Measurements from ENCODE around the gene TRPV3. TPM values are rescaled to one million over a fixed set of nuclear protein-coding genes. Genes with fewer than 3 reads are reported as not detected.

The TRPV3 gene
- total RNA-seq, 4 donors from 2014 or later: 5.0 to 39.1 (median 16.5) TPM

DNA sequence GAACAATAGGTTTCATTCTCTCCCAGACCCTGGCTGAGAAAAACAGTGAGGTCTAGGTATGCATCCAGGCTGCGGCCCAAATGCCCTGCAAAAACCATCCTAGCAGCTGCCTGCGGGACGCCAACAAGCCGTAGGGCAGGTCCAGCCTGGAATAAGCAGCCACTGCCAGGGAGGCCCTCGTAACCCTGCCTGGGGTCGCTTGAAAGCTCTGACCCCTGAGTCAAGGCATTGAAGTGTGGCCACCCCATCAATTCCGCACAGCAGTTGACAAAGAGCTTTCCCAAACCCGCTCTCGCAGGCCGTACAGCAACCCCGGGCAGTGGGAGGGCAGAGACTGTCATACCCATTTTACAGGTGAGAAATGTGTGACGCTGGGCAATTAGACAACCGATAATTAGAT, 40.5 kb upstream of the TRPV3 start:
- no peak overlapping the region for H3K27ac ChIP-seq
- no peak for DNase-seq

DNA sequence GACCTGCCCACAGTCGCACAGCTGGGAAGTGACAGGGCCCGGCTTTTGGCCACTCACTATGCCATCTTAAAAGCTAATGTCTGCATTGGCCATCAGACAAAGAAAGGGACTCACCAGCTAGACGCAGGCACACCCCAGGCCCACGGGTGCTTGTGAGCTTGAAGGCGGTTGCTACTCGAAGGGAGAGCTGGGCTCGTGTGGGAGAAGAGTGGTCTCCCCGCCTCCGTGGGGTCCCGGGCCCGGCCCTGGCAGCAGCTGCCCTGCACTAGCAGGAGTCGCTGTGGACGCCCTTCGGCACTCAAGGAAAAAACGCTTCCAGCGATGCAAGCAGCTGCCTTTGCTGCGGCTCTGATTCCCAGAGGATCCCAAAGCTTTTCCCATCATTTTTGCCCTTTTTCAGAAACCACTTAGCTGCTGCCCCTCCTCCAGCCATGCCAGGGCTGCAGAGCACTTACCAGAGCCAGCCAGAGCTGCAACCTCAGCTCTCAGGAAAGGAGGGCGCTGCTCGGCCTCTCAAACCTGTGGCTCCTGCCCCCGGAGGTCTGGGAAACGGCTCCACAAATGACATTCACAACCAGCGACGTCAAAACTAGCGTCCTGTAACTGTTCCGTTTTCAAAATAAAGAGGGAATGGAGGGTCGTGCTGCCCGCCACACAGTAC, 39.3 kb upstream of the TRPV3 start:
- H3K36me3 ChIP-seq: peaks cover 0 to 9% (median 0%) of the 10 kb centered on the region in 3 donors
- no peak for DNase-seq

More for the DNA sequence above, 40.5 kb upstream of the TRPV3 start:
- peaks cover 0 to 3% (median 0%) of the 10 kb centered on the region in 3 donors for H3K36me3 ChIP-seq
- no peaks in the 10 kb centered on the region for H3K9me3 ChIP-seq
- TF ChIP-seq POLR2A (IDR thresholded peaks at IDR 0.05): no peak
- TF ChIP-seq, protein P1, sequence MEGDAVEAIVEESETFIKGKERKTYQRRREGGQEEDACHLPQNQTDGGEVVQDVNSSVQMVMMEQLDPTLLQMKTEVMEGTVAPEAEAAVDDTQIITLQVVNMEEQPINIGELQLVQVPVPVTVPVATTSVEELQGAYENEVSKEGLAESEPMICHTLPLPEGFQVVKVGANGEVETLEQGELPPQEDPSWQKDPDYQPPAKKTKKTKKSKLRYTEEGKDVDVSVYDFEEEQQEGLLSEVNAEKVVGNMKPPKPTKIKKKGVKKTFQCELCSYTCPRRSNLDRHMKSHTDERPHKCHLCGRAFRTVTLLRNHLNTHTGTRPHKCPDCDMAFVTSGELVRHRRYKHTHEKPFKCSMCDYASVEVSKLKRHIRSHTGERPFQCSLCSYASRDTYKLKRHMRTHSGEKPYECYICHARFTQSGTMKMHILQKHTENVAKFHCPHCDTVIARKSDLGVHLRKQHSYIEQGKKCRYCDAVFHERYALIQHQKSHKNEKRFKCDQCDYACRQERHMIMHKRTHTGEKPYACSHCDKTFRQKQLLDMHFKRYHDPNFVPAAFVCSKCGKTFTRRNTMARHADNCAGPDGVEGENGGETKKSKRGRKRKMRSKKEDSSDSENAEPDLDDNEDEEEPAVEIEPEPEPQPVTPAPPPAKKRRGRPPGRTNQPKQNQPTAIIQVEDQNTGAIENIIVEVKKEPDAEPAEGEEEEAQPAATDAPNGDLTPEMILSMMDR (IDR thresholded peaks at IDR 0.05): no peak
- H3K4me1 ChIP-seq: no peaks in the 10 kb centered on the region
- H3K27me3 ChIP-seq: no peaks in the 10 kb centered on the region
- no peak overlapping the region for H3K4me3 ChIP-seq

DNA sequence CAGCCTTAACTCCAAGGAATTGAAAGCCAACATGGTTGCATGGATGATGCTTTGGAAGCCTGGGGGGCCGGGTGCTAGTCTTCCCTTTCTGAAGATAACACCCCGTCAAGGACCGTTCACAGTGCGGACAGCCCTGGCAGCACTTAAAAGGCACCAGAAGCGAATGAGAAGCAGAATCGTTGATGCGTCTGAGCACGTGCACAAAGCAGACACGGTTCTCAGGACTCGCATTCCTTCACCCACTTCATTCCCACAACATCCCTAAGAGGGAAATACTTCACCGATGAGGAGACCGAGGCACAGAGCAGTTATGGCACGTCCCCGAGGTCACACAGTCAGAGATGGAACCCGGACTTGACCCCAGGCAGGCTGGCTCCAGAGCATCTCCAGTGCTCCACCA, 37.4 kb upstream of the TRPV3 start:
- H3K27me3 ChIP-seq: no peaks in the 10 kb centered on the region
- H3K4me1 ChIP-seq: no peaks in the 10 kb centered on the region
- no peak for DNase-seq
- H3K36me3 ChIP-seq: peaks cover 0 to 28% (median 0%) of the 10 kb centered on the region in 3 donors
- no peaks in the 10 kb centered on the region for H3K9me3 ChIP-seq
- no peak overlapping the region for H3K27ac ChIP-seq
- TF ChIP-seq POLR2A (IDR thresholded peaks at IDR 0.05): no peak
- TF ChIP-seq, protein P1 (IDR thresholded peaks at IDR 0.05): no peak
- no peak overlapping the region for H3K4me3 ChIP-seq

More for the DNA sequence above, 39.3 kb upstream of the TRPV3 start:
- Histone ChIP-seq H3K4me1 (no peaks in the 10 kb centered on the region), H3K9me3 (no peaks in the 10 kb centered on the region), H3K27ac (no peak overlapping the region), H3K27me3 (no peaks in the 10 kb centered on the region), H3K4me3 (no peak overlapping the region)
- no peak for TF ChIP-seq POLR2A (IDR thresholded peaks at IDR 0.05)
- TF ChIP-seq, protein P1 (IDR thresholded peaks at IDR 0.05): no peak

DNA sequence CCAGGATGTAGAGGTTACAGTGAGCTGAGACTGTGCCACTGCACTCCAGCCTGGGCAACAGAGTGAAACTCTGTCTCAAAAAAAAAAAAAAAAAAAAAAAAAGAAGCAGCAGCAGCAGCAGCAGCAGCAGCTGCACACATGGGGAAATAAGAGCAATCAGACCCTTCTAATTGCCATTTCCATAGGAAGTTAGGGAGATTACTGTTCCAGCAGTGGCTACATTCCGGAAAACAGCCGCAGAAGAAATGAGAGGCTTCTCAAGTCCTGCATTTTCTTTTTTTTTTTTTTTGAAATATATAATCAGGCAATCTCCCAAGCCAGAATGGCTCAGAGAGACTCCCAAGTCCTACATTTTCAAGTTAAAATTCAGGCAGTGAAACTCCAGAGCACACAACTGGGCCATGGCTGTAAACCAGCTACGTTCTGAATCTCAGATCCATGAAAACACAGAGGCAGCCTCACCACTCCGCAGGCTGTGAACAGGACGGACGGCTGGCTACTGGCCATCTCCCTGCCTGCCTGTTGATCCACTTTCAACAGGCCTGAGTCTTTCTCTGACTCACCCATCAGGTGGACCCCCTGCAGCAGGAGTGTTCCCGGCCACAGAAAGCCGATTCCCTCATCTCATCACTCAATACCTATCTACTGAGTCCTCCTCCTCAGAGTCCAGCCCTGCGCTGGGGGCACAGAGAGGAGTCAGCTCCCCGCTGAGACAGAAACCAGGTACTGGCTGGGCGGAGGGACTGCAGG, 36.6 kb upstream of the TRPV3 start:
- no peak for DNase-seq
- no peaks in the 10 kb centered on the region for H3K4me1 ChIP-seq
- no peaks in the 10 kb centered on the region for H3K27me3 ChIP-seq
- no peaks in the 10 kb centered on the region for H3K9me3 ChIP-seq
- no peak overlapping the region for H3K27ac ChIP-seq
- H3K4me3 ChIP-seq: no peak overlapping the region
- no peak for TF ChIP-seq POLR2A (IDR thresholded peaks at IDR 0.05)
- TF ChIP-seq, protein P1 (IDR thresholded peaks at IDR 0.05): no peak
- H3K36me3 ChIP-seq: peaks cover 0 to 36% (median 0%) of the 10 kb centered on the region in 3 donors

DNA sequence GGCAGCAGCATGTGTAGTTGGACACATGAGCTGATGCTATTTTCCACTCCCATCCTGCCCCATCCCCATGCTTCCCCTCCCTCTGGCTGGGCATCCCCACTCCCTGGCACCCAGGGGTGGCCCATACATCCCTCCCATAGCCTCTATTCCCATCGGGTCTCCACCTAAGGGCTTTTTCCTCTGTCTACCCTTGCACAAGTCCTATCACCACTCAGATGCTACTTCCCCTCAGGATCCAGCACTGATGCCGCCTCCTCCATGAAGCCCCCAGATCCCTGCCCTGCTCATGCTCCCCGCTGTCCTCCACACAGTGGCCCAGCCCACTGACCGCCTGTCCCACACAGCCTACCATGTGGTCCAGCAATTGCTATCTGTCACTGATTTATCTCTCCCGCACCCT, 35.8 kb upstream of the TRPV3 start:
- no peak overlapping the region for H3K4me3 ChIP-seq
- H3K9me3 ChIP-seq: no peaks in the 10 kb centered on the region
- H3K4me1 ChIP-seq: no peaks in the 10 kb centered on the region
- no peak for DNase-seq
- H3K27me3 ChIP-seq: no peaks in the 10 kb centered on the region
- H3K27ac ChIP-seq: no peak overlapping the region
- TF ChIP-seq POLR2A (IDR thresholded peaks at IDR 0.05): no peak
- TF ChIP-seq, protein P1 (IDR thresholded peaks at IDR 0.05): no peak
- H3K36me3 ChIP-seq: peaks cover 0 to 42% (median 0%) of the 10 kb centered on the region in 3 donors

All from Peyer's patch (tissue), 4 donors.